Mammary epithelial cell (primary cell): ENCODE data around the gene TECPR2.

Experiments
- EZH2 ChIP-seq: IDR thresholded peaks from 2 replicates; pipeline ENCODE4 v1.6.1; 2012; ENCODE audit warnings: low read length, inconsistent platforms, borderline replicate concordance
- TF ChIP-seq, protein P1 (sequence below), 2 donors: IDR thresholded peaks in 1 of 2; conservative IDR thresholded peaks in 1 of 2; 2 replicates each; pipeline ENCODE4 v1.5.1; 2011 to 2012; ENCODE audit warnings: inconsistent platforms in 2 of 2, low read length in 2 of 2, mild to moderate bottlenecking in 2 of 2, control low read depth in 1 of 2, low read depth in 1 of 2; ENCODE audit not compliant: insufficient read depth in 1 of 2; ENCODE audit errors: extremely low read depth in 1 of 2

DNA sequence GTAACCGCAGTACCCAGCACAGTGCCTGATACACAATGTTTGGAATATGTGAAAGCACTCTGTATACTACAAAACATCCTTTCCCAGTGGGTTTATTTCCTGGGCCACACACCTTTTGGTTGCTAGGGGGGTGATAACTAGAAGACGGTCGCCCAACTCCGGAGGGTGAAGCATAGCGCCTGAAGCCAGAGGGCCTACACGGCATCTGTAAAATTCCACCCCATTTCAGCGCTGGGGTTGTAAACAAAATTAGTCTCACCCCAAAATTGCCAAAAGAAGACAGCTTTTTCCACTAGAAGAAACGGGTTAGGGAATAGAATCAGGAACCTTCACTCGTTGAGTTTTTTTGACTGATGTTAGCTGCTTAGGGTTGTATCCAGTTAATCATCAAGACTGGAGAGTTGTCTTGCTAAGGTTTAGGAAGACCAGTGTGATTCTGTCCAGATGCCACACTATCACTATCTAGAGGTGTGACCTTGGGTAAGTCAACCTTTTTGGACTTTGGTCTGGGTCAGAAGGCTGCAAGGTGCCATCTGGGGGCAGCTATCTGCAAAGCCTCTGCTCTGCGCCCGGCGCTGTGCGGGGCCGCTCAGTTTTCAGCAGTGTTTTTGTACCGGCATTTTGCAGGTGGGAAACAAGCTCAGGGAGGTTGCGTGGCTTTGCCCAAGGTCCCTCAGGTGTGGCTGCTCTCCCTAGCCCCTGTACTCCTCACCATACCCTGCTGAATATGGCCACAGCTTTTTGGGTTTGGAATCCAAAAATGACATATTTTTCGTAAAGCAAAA is 41.9 kb upstream of the TECPR2 start:
- TF ChIP-seq EZH2, result no peak
- TF ChIP-seq, protein P1, sequence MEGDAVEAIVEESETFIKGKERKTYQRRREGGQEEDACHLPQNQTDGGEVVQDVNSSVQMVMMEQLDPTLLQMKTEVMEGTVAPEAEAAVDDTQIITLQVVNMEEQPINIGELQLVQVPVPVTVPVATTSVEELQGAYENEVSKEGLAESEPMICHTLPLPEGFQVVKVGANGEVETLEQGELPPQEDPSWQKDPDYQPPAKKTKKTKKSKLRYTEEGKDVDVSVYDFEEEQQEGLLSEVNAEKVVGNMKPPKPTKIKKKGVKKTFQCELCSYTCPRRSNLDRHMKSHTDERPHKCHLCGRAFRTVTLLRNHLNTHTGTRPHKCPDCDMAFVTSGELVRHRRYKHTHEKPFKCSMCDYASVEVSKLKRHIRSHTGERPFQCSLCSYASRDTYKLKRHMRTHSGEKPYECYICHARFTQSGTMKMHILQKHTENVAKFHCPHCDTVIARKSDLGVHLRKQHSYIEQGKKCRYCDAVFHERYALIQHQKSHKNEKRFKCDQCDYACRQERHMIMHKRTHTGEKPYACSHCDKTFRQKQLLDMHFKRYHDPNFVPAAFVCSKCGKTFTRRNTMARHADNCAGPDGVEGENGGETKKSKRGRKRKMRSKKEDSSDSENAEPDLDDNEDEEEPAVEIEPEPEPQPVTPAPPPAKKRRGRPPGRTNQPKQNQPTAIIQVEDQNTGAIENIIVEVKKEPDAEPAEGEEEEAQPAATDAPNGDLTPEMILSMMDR (conservative IDR thresholded peaks at IDR 0.05 in 1 of 2, IDR thresholded peaks at IDR 0.05 in 1 of 2; ENCODE audit: extremely low read depth in 1 of 2, insufficient read depth in 1 of 2, low read depth in 1 of 2, low read length in 2 of 2), result no peak
